CD4-positive, alpha-beta T cell treated with Interleukin-4 for 1 hour (primary cell): ENCODE results near the gene RAMAC.
"Not testable (repeated sequence)": the region's sequence is repeated elsewhere in the genome, so short reads cannot be mapped to it uniquely, and the experiment has no call there.

Experiments used
- DNase-seq, 2 donors: peaks; one replicate each; pipeline ENCODE4 v3.0.0-alpha.2; 2020 to 2022

RAMAC gene

DNA sequence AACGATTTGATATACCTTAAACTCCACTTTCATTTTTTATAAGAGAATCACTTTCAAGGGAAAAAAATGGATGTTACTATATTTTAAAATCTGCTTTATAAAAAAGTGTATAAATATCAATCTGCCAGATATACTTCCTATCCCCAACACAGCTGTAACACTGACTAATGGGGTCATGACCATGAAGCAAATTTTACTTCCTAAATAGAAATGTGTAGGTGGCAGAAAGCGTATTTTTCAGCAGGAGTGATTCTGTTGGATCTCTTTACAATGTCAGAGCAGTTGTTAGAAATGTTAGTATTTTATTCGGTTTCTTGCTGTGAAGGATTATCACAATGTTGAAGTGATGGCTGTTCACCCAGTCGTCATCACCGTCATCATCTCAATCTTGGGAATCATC, 30.9 kb downstream of the RAMAC start:
- no peak for DNase-seq

DNA sequence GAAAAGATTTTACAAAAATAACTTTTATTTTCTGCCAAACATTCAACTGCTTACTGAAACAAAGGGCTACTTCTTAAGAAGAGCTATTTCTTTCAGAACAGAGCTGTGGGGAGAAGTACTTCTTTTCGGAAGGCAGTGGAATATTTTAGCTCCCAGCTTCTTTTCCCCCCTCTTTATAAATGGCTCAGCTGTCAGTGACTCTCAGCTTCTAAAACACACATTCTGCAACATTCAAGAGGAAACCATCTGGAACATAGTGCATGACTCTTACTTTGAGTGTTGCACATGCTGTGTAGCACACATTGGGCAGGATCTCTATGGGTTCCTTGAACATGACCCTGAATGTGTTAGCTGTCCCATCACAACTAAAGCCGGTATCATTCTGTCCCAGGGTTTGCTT, 32.4 kb downstream of the RAMAC start:
- DNase-seq = no peak

DNA sequence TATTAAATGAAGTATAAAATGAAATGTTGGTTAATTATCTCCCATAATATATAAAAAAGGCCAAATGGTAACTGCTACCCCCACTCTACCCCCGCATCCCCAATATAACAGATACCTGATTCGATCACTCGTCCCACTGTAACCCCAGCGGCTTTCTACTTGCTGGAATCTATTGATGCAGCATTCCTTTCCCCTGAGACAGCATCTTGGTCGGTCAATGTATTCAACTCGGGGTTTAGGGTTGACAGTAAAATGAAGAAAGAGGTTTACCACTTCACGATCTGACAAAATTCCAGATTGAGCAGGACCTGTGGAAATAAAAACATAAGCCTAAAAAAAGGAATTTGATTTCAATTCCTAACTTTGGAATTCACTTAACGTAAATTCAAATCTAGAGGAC, 44.0 kb downstream of the RAMAC start:
- DNase-seq = no peak

DNA sequence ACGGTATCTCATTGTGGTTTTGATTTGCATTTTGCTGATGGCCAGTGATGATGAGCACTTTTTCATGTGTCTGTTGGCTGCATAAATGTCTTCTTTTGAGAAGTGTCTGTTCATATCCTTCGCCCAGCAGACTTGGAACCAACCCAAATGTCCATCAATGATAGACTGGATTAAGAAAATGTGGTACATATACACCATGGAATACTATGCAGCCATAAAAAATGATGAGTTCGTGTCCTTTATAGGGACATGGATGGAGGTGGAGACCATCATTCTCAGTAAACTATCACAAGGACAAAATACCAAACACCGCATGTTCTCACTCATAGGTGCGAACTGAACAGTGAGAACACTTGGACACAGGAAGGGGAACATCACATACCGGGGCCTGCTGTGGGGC, 45.2 kb downstream of the RAMAC start:
- DNase-seq = not testable (repeated sequence)

DNA sequence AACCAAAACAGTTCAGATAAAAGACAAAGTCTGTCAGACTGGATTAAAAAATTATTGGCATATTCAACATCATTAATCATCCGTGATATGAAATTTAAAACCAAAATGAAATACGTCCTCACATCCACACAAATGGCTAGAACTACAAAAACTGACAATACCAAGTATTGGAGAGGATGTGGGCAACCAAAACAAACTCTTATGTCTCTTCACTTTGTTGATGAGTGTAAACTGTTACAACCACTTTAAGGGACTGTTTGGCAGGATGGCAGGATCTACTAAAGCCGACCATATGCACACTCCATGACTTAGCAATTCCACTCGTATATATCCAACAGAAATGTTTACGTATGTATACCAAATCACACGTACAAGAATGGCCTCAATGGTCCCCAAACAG, 50.2 kb downstream of the RAMAC start:
- no peak for DNase-seq

DNA sequence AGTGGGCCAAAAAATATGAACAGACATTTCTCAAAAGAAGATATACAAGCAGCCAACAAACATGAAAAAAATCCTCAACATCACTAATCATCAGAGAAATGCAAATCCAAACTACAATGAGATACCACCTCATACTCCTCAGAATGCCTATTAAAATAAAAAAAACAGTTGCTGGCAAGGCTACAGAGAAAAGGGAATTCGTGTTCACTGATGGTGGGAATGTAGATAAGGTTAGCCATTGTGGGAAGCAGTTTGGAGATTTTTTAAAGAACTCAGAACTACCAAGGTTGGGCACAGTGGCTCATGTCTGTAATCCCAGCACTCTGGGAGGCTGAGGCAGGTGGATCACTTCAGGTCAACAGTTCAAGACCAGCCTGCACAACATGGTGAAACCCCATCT, 53.2 kb downstream of the RAMAC start:
- DNase-seq = no peak
